GM19324 (cell line): ENCODE data around the gene ABI2.

Experiments
- ATAC-seq: cut with Tn5 transposase; IDR thresholded peaks from one replicate; pipeline ENCODE4 v1.9.1; 2021; ENCODE audit warnings: mild to moderate bottlenecking, moderate library complexity; ENCODE audit not compliant: unreplicated experiment, low FRiP score

Gene ABI2

DNA sequence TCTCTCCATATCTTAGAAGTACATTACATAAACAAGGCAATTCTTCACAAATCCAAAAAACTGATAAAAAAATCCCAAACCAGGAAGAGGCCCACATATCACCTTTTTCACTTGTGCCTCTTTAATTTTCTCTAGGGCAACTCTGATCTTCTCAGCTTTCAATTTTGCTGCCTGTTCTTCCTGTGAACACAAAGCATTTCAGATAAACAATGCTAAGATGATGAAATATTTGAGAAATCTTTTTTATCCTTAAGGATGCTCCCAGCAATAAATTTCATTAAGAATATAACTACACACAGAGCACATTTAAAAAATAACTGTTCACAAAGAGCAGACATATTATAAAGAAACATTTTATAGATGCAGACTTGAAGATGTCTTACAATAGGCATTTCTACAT, 133.6 kb downstream of the ABI2 start:
- ATAC-seq = no peak

DNA sequence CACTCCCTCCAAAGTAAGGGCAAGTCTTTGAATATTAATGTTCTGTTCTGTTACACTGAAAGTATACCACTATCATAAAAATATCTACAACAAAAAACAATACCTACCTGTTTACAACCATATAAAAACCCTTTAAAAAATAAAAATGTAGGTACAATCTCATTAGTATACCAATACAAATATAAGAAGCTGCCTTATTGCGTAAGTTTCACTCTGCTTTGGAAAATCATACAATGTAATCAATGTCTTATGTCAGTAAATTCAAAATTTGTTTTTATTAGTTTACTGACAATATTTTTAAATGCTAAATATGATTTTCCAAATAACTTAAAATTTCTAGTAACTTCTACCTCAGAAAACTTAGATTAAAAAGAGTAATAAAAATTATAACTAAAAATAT, 134.1 kb downstream of the ABI2 start:
- no peak for ATAC-seq

DNA sequence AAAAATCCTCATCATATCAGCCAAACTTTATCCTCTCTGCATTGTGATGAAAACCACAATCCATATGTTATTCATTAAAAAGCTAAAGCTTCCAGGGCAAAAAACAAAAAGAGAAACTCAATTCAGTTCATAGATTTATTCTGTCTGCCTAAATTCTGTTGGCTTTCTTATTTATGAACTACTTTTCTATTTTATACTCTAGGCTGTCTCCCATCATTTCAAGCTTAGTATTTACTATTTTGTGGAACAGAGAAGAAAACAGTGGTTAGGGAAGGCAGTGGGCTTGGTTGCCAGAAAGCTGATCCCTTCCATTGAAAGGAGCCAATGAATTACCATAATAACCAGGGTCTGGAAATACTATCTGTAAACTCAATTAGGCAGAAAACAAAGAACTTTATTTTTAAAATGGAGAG, 135.1 kb downstream of the ABI2 start:
- ATAC-seq = no peak

DNA sequence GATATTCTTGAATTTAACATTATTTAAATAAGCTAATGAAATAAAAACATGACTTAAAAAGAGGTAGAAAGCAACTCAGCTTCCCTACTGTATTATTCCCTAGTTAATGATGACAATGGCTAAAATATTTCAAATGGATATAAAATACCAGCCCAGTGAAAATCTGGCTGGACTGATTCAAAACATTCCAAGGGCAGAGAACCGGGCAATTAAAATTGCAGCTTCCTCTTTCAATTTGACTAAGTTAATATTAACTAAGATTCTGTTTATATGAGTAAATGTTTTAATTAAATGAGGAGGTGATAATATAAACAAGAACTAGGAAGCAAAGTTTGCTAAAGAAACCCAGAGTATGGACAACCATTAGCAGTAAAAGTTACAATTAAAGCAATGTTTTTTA, 141.4 kb downstream of the ABI2 start:
- ATAC-seq = no peak

DNA sequence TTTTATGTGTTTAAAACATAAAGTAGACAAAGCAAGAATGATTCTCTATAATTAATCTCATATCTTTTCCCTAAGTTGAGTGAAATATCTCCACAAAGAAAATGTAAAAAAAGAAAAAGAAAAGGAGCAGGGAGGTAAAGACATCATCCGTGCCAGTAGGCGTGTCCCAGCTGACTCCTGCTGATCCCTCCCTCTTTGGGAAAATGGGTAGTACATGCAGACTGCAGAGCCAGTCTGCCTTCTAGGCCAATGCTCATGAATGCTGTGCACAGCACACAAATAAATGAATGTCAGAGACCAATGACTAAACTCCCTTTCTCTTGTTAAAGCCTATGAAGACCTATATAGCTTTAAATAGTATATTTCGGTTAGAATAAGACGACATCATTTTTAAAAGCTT, 142.2 kb downstream of the ABI2 start:
- no peak for ATAC-seq

DNA sequence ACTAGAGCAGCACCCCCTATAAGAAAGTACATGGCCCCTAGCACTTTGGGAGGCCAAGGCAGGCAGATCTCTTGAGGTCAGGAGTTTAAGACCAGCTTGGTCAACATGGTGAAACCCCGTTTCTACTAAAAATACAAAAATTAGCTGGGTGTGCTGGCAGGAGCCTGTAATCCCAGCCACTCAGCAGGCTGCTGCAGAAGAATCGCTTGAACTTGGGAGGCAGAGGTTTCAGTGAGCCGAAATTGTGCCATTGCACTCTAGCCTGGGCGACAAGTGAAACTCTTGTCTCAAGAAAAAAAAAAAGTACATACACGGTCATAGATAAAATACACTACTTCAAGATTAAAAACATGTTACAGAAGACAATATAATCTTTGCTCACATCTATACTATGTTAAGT, 143.1 kb downstream of the ABI2 start:
- ATAC-seq = no peak

DNA sequence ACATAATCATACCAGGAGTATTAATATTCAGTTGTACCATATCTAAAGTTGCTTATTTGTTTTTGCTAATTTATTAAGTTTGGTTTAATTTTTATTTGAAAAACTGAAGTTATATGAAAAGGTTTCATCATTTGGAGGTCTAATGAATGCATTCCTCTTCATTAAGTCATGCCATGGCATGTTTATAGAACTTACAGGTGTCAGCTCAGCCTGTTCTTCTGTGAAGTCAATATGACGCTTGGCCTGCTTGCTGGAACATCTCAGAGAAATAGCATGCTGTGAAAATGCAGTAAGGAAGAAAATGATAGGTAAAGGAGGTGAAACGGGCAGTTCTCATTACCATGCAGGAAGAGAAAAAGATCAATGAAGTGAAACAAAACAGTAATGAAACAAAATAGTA, 148.7 kb downstream of the ABI2 start:
- no peak for ATAC-seq

DNA sequence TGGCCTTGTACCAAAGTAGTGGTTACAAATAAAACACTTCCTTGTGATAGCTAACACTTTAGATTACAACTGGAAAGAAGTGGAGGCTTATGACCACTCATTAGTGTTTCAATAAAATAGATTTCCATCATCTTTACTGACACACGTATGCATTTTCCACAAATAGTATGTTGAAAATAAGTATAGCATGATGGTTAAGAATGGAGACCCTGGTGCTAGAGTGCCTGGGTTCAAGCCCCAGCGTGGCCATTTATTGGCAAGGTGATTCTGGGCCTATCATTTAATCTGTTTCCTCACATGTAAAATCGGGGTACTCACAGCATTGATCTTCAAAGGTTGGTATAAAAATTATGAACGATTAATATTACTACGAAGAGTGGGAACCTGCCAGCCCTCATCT, 152.4 kb downstream of the ABI2 start:
- no peak for ATAC-seq

DNA sequence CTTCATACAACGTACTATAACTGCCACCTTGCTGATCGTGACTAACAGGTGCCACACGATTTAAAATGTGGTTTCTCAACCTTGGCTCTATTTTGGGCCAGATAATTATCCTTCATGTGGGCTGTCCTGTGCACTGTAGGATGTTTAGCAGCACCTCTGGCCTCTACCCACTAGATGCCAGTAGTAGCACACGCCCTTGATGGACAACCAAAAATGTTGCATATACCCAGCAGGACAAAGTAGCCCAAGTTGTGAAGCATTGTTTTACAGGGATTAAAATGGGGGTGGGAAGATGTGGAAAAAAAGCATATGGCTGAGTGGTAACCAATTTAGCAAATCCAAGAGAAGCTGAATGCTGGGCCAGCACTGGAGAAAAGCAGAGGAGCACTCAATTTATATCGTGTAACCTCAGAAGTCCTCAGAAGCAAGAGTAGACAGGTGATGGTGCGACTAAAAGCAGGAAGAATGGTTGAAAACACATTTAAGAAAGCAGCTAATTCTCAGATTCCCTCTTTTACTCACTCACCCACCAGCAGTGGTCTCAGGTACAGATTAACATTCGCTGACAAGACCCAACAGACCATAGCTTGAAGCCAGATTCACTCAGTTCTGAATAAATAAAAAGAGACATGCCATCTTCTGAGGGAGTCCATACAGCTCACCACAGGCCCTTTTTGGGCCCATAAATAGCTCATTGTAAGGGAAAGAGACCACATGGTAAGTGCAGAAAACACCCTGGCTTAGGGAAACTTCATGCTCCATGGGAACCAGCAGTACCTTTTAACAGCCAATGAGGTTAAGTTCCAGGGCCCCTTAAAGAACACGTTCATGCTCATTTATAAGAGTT, 156.3 kb downstream of the ABI2 start:
- ATAC-seq = peak; percentile 67

DNA sequence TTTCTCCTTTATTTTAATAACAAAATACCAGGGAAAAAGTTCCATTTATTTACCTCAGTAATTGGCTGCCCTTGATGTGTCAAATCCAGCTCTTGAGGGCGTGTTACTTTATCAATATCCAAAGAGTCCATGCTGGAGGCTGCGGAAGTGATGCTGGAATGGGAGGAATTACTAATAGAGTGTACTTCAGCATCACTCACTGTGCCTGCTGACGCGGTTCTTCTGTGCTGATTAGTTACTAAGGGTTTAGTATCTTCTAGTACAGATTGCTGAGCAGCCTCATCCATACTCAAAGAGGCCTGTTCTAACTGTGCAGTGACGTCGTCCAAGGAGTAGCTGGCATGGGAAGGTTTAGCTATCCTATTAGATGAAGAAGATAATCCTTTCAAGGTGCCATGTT, 161.3 kb downstream of the ABI2 start:
- ATAC-seq = no peak

DNA sequence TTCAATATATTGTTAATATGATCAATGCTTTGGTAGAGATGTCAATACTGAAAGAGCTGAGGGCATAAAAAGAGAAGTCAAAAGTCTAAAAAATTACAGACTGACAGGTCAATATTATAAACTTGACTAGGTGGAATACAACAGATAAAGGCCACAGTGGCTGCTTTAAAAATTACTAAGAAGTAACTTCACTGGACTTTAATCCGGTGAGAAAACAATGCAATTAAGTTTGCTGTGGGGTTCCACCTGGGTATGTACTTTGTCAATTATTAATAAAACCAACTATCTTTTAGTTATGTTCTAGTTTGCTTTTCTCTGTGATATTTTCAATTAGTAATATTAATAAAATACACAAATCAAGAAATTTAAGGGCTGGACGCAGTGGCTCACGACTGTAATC, 162.2 kb downstream of the ABI2 start:
- no peak for ATAC-seq

DNA sequence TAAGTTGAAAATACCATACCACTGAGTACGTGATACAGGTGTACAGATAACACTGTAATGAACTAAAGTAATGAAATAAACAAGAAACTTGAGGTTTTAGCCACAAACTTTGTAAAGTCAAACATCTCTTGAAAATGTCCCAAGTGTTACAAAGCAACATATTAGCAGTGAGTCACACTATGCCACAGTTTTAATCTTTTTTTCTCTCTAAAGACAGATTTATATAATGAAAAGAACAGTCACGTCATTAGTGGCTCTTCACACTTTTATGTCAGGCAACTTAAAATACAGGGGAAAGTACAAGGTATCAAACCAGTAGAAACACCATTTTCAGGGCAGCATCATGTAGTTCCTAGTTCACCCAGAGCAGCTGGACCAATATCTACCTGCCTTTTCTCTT, 164.8 kb downstream of the ABI2 start:
- ATAC-seq = no peak
